Measurements from ENCODE around the gene OR8A1. TPM values are rescaled to one million over a fixed set of nuclear protein-coding genes. Genes with fewer than 3 reads are reported as not detected.

Gene OR8A1
- total RNA-seq, 1 donor, result not detected

DNA sequence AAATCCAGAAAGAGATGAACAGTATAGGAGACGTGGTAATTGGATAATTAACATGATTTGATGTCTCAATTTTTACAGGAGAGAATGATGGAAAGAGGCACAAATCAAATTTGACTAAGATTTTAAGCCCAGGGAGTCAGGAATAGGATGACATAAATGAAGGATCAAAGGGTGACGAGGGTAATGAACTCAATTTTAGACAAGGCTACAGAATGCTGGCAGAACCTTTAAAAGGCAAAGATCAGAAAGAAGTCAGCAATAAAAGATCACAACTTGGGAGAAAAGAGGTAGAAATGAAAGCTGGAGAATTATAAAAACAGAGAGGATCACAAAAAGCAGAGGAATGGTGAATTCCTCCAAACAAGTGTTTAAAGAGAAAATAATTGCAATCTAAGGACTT lies 13.0 kb upstream of the OR8A1 start:
- no peak for DNase-seq (ENCODE audit: insufficient read length, low spot score, missing footprints)
- TF ChIP-seq, protein P1, sequence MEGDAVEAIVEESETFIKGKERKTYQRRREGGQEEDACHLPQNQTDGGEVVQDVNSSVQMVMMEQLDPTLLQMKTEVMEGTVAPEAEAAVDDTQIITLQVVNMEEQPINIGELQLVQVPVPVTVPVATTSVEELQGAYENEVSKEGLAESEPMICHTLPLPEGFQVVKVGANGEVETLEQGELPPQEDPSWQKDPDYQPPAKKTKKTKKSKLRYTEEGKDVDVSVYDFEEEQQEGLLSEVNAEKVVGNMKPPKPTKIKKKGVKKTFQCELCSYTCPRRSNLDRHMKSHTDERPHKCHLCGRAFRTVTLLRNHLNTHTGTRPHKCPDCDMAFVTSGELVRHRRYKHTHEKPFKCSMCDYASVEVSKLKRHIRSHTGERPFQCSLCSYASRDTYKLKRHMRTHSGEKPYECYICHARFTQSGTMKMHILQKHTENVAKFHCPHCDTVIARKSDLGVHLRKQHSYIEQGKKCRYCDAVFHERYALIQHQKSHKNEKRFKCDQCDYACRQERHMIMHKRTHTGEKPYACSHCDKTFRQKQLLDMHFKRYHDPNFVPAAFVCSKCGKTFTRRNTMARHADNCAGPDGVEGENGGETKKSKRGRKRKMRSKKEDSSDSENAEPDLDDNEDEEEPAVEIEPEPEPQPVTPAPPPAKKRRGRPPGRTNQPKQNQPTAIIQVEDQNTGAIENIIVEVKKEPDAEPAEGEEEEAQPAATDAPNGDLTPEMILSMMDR (IDR thresholded peaks at IDR 0.05; ENCODE audit: extremely low read depth, low read depth, low read length), result no peak
- H3K79me2 ChIP-seq (ENCODE audit: insufficient read depth, low read length), result no peaks in the 10 kb centered on the region
- H4K20me1 ChIP-seq (ENCODE audit: insufficient read depth, low read length), result no peaks in the 10 kb centered on the region
- no peak overlapping the region for H3K4me3 ChIP-seq (ENCODE audit: insufficient read depth, low read length)
- H3K4me1 ChIP-seq (ENCODE audit: insufficient read depth, low read length), result no peaks in the 10 kb centered on the region
- no peaks in the 10 kb centered on the region for H3K9me3 ChIP-seq (ENCODE audit: low read depth, low read length)
- no peak overlapping the region for H2AFZ ChIP-seq (ENCODE audit: low read length)
- H3K27me3 ChIP-seq (ENCODE audit: insufficient read depth, low read length), result no peaks in the 10 kb centered on the region
- H3K27ac ChIP-seq (ENCODE audit: low read depth, low read length), result no peak overlapping the region
- H3K36me3 ChIP-seq (ENCODE audit: insufficient read depth, low read length), result no peaks in the 10 kb centered on the region
- no peak overlapping the region for H3K4me2 ChIP-seq (ENCODE audit: insufficient read depth, low read length)

DNA sequence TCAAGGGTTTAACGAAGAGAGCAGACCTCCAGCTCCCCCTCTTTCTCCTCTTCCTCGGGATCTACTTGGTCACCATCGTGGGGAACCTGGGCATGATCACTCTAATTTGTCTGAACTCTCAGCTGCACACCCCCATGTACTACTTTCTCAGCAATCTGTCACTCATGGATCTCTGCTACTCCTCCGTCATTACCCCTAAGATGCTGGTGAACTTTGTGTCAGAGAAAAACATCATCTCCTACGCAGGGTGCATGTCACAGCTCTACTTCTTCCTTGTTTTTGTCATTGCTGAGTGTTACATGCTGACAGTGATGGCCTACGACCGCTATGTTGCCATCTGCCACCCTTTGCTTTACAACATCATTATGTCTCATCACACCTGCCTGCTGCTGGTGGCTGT lies 363 bp downstream of the OR8A1 start:
- Histone ChIP-seq H3K27ac (ENCODE audit: low read depth, low read length) (no peak overlapping the region), H3K9me3 (ENCODE audit: low read depth, low read length) (no peaks in the 10 kb centered on the region), H3K4me1 (ENCODE audit: insufficient read depth, low read length) (no peaks in the 10 kb centered on the region), H2AFZ (ENCODE audit: low read length) (no peak overlapping the region), H4K20me1 (ENCODE audit: insufficient read depth, low read length) (no peaks in the 10 kb centered on the region), H3K79me2 (ENCODE audit: insufficient read depth, low read length) (no peaks in the 10 kb centered on the region), H3K4me2 (ENCODE audit: insufficient read depth, low read length) (no peak overlapping the region), H3K36me3 (ENCODE audit: insufficient read depth, low read length) (no peaks in the 10 kb centered on the region), H3K27me3 (ENCODE audit: insufficient read depth, low read length) (no peaks in the 10 kb centered on the region), H3K4me3 (ENCODE audit: insufficient read depth, low read length) (no peak overlapping the region)
- TF ChIP-seq, protein P1 (IDR thresholded peaks at IDR 0.05; ENCODE audit: extremely low read depth, low read depth, low read length), result no peak
- DNase-seq (ENCODE audit: insufficient read length, low spot score, missing footprints), result no peak

DNA sequence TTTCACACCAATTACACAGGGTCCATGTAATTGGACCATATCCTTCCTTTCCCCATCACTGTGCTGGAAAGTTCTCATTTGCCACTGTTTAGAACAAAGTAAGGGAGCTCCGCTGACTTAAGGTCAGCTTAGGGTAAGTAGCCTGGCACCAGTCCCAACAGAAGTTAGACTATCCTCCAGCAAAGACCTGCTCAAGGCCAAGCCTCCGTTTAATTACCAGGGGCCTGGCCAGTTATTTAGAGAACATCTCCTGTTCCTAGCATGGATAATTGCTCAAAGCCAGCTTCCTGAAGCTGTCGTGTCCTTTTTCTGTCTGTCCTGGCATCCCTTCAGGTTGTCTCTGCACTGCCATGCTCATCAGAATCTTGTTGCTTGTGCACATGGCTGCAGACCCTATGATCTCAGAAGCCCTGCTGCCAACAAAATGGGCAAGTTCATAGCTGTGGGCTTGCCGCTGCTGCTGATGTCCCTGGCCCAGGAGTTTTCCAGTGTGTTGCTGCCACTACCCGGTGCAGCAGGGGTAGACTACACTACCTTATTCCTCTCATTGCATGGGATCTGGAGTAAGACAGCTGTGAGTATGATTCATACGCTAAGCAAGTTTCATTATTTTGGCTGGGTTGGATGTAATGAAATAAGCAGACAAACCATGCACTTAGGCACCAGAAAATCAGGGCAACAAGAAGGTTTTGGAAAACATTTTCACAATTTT lies 8.1 kb downstream of the OR8A1 start:
- Histone ChIP-seq H3K36me3 (ENCODE audit: insufficient read depth, low read length) (no peaks in the 10 kb centered on the region), H3K79me2 (ENCODE audit: insufficient read depth, low read length) (no peaks in the 10 kb centered on the region), H3K27me3 (ENCODE audit: insufficient read depth, low read length) (no peaks in the 10 kb centered on the region), H3K4me2 (ENCODE audit: insufficient read depth, low read length) (no peak overlapping the region), H3K27ac (ENCODE audit: low read depth, low read length) (no peak overlapping the region), H3K9me3 (ENCODE audit: low read depth, low read length) (no peaks in the 10 kb centered on the region), H2AFZ (ENCODE audit: low read length) (no peak overlapping the region), H3K4me3 (ENCODE audit: insufficient read depth, low read length) (no peak overlapping the region), H4K20me1 (ENCODE audit: insufficient read depth, low read length) (no peaks in the 10 kb centered on the region), H3K4me1 (ENCODE audit: insufficient read depth, low read length) (no peaks in the 10 kb centered on the region)
- DNase-seq (ENCODE audit: insufficient read length, low spot score, missing footprints), result peak; percentile 3
- TF ChIP-seq, protein P1 (IDR thresholded peaks at IDR 0.05; ENCODE audit: extremely low read depth, low read depth, low read length), result no peak

DNA sequence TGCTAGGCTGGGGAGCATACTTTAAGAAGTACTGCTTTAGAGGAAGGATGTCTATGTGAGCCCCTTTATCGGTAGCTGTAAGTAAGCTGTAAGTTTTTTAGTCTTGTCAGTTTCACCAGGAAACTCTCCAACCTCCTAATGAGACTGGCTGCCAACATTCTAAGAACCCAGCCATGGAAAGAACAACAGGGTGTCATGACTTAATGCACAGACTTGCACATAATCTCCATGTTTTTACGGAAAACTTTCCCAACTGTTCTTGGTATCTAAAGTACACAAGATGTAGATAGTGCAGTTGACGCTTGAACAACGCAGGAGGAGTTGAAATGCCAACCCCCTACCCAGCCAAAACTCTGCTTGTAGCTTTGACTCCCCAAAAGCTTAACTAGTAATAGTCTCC lies 9.0 kb downstream of the OR8A1 start:
- DNase-seq (ENCODE audit: insufficient read length, low spot score, missing footprints), result no peak
- TF ChIP-seq, protein P1 (IDR thresholded peaks at IDR 0.05; ENCODE audit: extremely low read depth, low read depth, low read length), result no peak
- Histone ChIP-seq H3K9me3 (ENCODE audit: low read depth, low read length) (no peaks in the 10 kb centered on the region), H3K27me3 (ENCODE audit: insufficient read depth, low read length) (no peaks in the 10 kb centered on the region), H3K27ac (ENCODE audit: low read depth, low read length) (no peak overlapping the region), H2AFZ (ENCODE audit: low read length) (no peak overlapping the region), H3K4me2 (ENCODE audit: insufficient read depth, low read length) (no peak overlapping the region), H3K79me2 (ENCODE audit: insufficient read depth, low read length) (no peaks in the 10 kb centered on the region), H3K4me1 (ENCODE audit: insufficient read depth, low read length) (no peaks in the 10 kb centered on the region), H3K36me3 (ENCODE audit: insufficient read depth, low read length) (no peaks in the 10 kb centered on the region), H3K4me3 (ENCODE audit: insufficient read depth, low read length) (no peak overlapping the region), H4K20me1 (ENCODE audit: insufficient read depth, low read length) (no peaks in the 10 kb centered on the region)

Measured in osteoblast (primary cell).